Measurements from ENCODE around the gene PROZ. TPM values are rescaled to one million over a fixed set of nuclear protein-coding genes. Genes with fewer than 3 reads are reported as not detected.

The PROZ gene
- total RNA-seq, 2 donors from 2014 or later, result 0.40 to 0.84 TPM

- Histone ChIP-seq H3K27me3 (ENCODE audit: control insufficient read depth, insufficient read depth, low read length, poor library complexity, severe bottlenecking) (no peaks in the 10 kb centered on the region), H3K36me3 (ENCODE audit: control insufficient read depth, insufficient read depth, low read length) (peaks cover 93% of the 10 kb centered on the region), H3K9ac (ENCODE audit: extremely low read depth, low read length, poor library complexity, severe bottlenecking) (no peak overlapping the region), H3K9me3 (ENCODE audit: control insufficient read depth, low read length) (no peaks in the 10 kb centered on the region), H3K4me1 (ENCODE audit: control insufficient read depth, insufficient read depth, low read length) (peaks cover 10% of the 10 kb centered on the region), H3K27ac (ENCODE audit: low read depth, low read length) (no peak overlapping the region), H3K4me3 (ENCODE audit: low read length) (no peak overlapping the region)
- Mint-ChIP-seq H3K27ac (no peak overlapping the region), H3K4me1 (peaks cover 16% of the 10 kb centered on the region), H3K9me3 (no peaks in the 10 kb centered on the region), H3K27me3 (ENCODE audit: insufficient read depth) (no peaks in the 10 kb centered on the region), H3K36me3 (ENCODE audit: low read depth) (peaks cover 80% of the 10 kb centered on the region), H3K4me3 (no peak overlapping the region)
- 92 to 97% methylated on average over 2 to 5 of the region's 6 CpGs for WGBS, 2 experiments (ENCODE audit: insufficient coverage in 1 of 2, insufficient read length in 1 of 2)
- TF ChIP-seq CTCF (conservative IDR thresholded peaks at IDR 0.05), result no peak
- DNase-seq, result no peak
Observed at GRCh38 chr13:113195360-113195759, 36.9 kb downstream of the PROZ start.

- 95 to 96% methylated on average over 8 to 9 of the region's 9 CpGs for WGBS, 2 experiments (ENCODE audit: insufficient coverage in 1 of 2, insufficient read length in 1 of 2)
- peaks cover 73% of the 10 kb centered on the region for H3K36me3 Mint-ChIP-seq (ENCODE audit: low read depth)
- no peak for DNase-seq
Observed at GRCh38 chr13:113196970-113197737, 38.7 kb downstream of the PROZ start.

GRCh38 chr13:113201815-113202214, 43.4 kb downstream of the PROZ start:
- H3K4me1 ChIP-seq (ENCODE audit: control insufficient read depth, insufficient read depth, low read length), result peaks cover 10% of the 10 kb centered on the region
- H3K36me3 ChIP-seq (ENCODE audit: control insufficient read depth, insufficient read depth, low read length), result peaks cover 75% of the 10 kb centered on the region
- H3K27me3 ChIP-seq (ENCODE audit: control insufficient read depth, insufficient read depth, low read length, poor library complexity, severe bottlenecking), result no peaks in the 10 kb centered on the region
- Mint-ChIP-seq H3K27ac (no peak overlapping the region), H3K4me1 (peaks cover 37% of the 10 kb centered on the region), H3K9me3 (no peaks in the 10 kb centered on the region), H3K36me3 (ENCODE audit: low read depth) (peaks cover 56% of the 10 kb centered on the region), H3K27me3 (ENCODE audit: insufficient read depth) (no peaks in the 10 kb centered on the region), H3K4me3 (no peak overlapping the region)
- H3K27ac ChIP-seq (ENCODE audit: low read depth, low read length), result no peak overlapping the region
- H3K4me3 ChIP-seq (ENCODE audit: low read length), result no peak overlapping the region
- DNase-seq, result no peak
- no peak overlapping the region for H3K9ac ChIP-seq (ENCODE audit: extremely low read depth, low read length, poor library complexity, severe bottlenecking)
- 95 to 100% methylated on average over 1 to 2 of the region's 2 CpGs for WGBS, 2 experiments (ENCODE audit: insufficient coverage in 1 of 2, insufficient read length in 1 of 2)
- no peak for TF ChIP-seq CTCF (conservative IDR thresholded peaks at IDR 0.05)
- no peaks in the 10 kb centered on the region for H3K9me3 ChIP-seq (ENCODE audit: control insufficient read depth, low read length)

More at GRCh38 chr13:113196970-113197737, 38.7 kb downstream of the PROZ start:
- peaks cover 80% of the 10 kb centered on the region for H3K36me3 ChIP-seq (ENCODE audit: control insufficient read depth, insufficient read depth, low read length)
- Mint-ChIP-seq H3K27me3 (ENCODE audit: insufficient read depth) (no peaks in the 10 kb centered on the region), H3K4me1 (peaks cover 16% of the 10 kb centered on the region), H3K4me3 (no peak overlapping the region), H3K9me3 (no peaks in the 10 kb centered on the region), H3K27ac (peak overlapping the region; percentile 37)
- H3K4me3 ChIP-seq (ENCODE audit: low read length), result no peak overlapping the region
- H3K4me1 ChIP-seq (ENCODE audit: control insufficient read depth, insufficient read depth, low read length), result peaks cover 10% of the 10 kb centered on the region
- no peak for TF ChIP-seq CTCF (conservative IDR thresholded peaks at IDR 0.05)
- H3K27ac ChIP-seq (ENCODE audit: low read depth, low read length), result no peak overlapping the region
- H3K9ac ChIP-seq (ENCODE audit: extremely low read depth, low read length, poor library complexity, severe bottlenecking), result no peak overlapping the region
- no peaks in the 10 kb centered on the region for H3K27me3 ChIP-seq (ENCODE audit: control insufficient read depth, insufficient read depth, low read length, poor library complexity, severe bottlenecking)
- H3K9me3 ChIP-seq (ENCODE audit: control insufficient read depth, low read length), result no peaks in the 10 kb centered on the region

All from endodermal cell (in vitro differentiated cells).